Activated gamma-delta T cell (primary cell): ENCODE results near the gene CTNNAL1.
"Not testable (repeated sequence)": the region's sequence is repeated elsewhere in the genome, so short reads cannot be mapped to it uniquely, and the experiment has no call there.

Experiments used
- DNase-seq: peaks from one replicate; lab custom pipeline; 2025; lab: John Stamatoyannopoulos, UW

CTNNAL1 gene

DNA sequence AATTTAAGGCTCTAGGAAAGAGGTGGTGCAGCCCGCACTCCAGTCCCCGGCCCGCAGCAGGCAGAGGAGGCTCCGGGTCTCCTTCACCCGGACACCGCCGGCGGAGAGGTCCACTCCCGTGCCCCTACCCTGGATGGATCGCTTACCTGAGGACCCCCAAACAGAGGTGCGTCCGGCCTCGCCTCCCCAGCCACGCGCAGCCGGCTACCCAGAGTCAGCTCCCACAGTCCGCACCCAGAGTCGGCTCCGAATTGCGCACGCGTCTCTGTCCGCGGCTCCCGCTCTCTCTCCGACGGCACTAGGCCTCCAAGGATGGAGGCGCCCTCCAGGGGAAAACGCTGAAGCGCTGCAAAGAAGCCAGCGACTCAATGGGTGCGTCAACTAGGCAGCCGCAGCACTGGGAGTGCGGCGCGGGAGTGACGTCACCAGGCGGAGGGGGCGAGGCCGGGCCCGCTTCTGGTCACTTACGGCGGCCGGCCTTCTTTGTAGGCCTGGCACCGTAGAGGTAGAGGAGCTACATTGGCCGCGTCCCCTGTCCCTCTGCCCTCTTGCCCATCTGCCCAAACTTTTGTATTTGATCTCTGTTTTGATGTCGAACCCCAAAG is 79.5 kb downstream of the CTNNAL1 start, which contains the start of gene ELP1:
Gene ELP1, minus strand, starts transcription at position 407 of the 605 bp plus-strand sequence. CDS start 2,978 bp downstream, outside the sequence.
- peak; percentile 85 for DNase-seq

DNA sequence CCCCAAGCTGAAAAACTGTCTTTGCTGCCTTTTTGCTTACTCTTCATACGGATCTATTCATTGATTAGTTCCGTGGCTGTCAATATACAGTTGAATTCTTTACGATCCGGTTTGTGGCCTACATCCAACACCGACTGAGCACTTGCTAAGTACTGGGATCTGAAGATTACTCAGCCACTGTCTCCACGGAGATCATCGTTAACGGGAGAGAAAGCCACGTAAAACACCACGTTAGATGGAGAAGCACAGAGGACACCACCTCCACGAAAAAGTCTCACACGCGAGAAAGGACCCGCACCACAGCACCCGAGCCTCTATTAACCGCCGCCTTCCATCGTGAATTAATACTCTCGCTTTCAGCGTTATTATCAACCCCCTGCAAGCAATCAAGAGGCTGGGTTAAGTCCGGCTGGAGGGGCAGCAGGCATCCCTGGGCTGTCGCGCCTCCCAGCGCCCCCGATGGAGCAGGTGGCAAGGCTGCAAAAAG is 80.0 kb downstream of the CTNNAL1 start:
- no peak for DNase-seq

DNA sequence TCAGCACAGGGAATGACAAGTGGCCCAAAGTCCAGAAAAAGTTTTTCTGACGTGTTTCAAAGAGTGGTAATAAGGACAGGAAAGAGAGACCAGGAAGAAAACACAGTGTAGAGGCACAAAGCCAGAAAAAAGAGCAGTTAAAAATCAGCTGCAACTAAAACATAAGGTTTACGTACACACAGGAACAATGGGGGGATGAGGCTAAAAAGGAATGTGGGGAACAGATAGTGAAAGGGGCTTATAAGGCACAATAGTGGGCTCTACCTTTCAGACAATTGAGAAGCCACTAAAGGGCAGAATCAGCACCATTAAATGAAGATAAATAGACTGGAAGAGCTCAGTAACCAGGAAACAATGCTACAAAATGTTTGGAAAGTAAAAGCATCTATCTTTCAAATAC is 84.9 kb downstream of the CTNNAL1 start:
- DNase-seq = no peak

DNA sequence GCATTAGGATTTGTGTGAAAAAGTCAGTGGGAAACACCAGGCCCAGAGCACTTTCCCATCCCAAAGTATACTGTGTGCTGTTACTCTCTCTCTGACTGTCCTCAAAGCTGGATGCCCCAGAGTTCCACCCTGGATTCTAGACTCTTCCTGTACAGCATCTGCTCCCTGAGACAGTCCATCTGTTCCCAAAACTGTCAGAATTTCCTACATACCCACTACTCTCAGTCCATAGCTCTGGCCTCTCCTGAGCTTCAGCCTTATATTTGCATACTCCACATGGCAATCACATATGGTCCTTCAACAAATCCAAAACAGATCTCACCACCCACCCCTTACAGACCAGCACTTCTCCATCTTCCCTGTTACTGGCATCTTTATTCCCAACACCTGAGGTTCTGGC is 88.8 kb downstream of the CTNNAL1 start:
- DNase-seq = no peak

DNA sequence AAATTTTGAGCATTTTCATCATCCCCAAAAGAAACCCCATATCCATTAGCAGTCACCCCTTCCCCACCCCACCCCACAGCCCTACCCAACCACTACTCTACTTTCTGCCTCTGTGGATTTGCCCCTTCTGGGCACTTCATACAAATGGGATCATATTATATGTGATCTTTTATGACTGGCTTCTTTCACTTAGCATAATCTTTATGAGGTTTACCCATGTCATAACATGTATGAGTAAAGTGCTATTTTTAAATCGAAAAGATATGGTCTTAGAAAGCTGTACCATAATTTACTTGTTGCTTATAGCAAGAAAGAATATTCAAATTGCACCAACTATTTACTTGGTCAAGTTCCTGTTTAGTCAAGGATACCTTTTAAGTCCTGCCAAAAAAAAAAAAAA is 92.1 kb downstream of the CTNNAL1 start:
- DNase-seq = no peak

DNA sequence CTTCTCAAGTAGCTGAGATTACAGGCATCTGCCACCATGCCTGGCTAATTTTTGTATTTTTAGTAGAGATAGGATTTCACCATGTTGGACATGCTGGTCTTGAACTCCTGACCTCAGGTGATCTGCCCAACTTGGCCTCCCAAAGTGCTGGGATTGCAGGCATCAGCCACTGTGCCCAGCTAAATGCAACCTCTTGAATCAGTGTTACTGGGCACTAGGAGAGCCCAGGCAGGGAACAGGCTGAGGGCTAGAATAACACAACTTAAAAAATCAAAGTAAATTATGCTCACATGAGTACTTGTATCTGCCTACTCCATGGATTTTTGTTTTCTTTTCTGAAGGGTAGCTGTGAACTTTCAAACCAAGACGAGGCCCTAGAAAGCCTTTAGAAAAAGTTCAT is 92.9 kb downstream of the CTNNAL1 start:
- DNase-seq = not testable (repeated sequence)

DNA sequence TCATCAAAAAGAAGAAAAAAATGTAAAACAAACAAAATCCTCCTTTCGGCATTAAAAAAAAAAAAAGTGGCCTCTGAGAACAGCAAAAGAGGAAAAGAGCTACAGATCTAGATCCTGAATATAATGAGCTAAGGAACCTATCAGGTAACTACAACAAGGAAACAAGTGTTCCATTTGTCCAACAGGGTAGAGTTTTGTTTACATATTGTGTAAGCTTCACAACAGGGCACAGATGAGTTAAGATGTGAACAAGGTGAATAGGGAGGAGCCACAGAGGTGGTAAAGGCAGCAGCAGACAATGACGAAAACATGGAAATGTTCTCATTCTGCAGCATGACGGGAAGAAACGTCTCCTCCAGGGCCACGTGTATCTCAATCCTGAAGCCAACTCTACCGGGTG is 93.8 kb downstream of the CTNNAL1 start:
- no peak for DNase-seq

DNA sequence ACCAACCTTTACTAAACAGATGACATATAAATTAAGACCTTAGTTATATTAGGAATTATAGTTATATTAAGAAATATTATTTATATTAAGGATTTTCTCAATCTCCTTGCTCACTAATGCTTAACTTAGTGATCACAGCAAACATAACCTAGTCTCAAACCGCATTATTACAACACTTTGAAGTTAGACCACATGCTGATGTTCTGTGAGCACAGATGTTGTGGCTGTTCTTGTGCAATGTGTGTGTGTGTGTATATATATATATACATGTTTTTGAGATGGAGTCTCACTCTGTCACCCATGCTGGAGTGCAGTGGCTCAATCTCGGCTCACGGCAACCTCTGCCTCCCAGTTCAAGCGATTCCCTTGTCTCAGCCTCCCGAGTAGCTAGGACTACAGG is 99.9 kb downstream of the CTNNAL1 start:
- DNase-seq = no peak

DNA sequence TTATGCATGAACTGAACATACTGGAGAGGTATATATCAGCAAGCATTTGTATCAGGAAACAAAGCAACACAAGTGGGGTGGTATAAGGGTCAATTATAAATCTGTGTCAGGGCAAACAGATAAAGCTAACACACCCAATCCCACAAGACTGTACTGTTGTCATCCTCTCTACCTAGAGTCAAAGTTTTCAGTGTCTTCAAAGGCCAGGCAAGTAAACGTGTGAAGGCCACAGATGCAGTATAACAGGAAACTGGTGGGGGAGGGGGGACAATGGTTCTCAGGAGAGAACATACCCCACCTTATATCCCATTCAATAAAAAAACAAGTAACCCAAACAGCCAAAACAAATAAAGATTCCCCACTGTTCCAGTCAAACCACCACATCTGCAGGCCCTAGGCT is 101.5 kb downstream of the CTNNAL1 start:
- no peak for DNase-seq

DNA sequence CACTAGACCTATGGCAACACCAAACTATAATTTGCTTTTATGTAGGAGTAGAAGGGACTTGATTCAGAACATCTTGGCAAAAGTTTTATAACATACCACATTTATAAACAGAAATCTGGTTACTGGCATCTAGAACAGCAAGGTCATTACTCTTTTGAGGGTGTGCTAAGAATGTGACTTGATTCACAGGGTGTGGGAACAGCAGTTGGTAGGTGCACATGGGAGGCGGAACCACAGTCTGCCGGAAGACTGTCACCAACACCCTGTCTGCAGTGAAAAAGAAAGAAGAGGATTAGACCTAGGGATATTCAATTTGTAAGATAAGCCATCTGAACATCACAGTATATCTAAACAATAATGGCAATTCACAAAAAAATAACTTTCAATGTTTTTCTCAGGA is 102.4 kb downstream of the CTNNAL1 start:
- DNase-seq = no peak

DNA sequence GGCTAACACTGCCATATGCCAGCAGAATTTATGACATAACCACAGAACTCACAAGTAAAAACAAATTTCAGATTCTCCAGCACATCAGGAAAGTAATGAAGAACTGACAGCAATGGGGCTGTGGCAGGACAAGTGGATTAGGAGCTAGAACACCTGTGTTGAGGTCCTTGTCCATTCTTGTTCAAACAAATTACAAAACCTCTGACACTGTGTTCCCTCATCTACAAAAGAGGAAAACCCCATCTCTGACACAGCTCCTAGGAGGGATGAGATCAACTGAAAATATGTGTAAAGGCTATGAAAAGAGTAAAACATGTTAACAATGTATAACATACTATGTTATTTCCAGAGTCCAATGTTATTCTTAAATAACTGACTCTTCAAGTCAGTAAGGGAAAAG is 102.9 kb downstream of the CTNNAL1 start:
- no peak for DNase-seq

DNA sequence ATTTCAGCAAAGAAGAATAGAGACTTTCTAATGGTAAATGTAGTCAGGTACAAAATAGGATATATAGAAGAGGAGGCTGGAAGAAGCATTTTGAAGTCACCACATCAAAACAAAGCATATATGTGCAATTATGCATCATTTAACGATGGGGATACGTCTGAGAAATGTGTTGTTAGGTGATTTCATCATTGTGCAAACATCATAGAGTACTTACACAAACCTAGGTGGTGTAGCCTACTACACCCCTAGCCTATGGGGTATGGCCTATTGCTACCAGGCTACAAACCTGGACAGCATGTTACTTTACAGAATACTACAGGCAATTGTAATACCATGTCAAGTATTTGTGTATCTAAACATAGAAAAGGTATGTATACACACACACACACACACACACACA is 107.8 kb downstream of the CTNNAL1 start:
- no peak for DNase-seq

DNA sequence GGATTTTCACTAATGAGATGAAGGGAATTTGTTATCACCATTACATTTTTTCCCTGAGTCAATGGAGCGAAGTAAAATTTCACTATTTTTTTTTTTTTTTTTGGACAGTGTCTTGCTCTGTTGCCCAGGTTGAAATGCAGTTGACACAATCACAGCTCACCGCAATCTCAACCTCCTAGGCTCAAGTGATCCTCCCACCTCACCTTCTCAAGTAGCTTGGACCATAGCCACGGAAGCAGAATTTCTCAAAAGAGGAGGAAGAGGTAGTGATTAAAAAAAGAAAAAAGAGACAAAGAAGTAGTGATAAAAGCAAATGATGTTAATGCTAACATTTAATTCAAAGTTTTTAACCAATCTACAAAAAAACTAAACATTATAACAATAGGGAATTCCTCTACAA is 109.1 kb downstream of the CTNNAL1 start:
- no peak for DNase-seq

DNA sequence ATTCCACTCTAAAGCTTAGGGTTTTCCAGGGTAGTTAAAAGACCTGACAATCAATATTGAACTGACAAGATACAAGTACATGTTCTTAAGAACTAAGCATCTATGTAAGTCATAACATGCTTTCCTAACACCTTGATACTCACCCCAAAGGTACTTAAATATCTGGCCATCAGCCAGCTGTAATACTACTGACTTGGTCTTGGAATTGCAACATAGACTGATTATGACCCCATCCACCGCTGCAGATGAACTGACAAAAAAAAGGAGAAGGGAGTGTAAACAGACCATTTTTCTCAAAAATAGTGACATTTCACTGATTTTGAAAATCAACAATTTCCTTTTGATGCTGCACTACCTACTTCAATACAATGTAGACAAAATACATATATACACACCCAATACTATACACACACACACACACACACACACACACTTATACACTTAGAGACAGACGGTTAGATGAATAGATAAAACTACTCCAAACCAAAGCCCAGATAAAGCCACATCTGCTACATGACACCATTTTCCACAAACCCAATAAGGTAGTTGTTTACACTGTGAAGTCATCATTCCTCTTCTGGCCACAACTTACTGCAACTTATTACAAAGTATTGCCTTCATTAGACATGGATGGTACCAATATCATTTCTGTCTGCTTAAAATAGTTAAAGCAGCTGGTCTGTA is 109.7 kb downstream of the CTNNAL1 start:
- DNase-seq = no peak

DNA sequence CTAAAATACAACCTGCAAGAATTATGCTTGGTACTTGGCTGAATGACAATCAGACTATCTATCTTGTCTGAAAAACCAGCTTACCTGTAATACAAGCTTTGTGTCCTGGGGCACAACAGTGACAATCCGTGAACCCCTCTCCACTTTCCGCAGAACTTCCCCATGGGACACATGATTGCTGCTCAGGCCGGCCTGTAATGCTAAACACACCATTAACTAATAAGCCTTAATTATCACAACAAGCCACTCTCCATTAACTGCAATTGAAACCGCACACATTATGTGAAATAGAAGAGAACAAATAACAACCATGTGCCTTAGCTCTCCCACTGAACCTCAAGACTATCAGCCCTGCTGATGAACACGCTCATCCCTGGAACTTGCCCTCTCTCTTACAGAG is 113.1 kb downstream of the CTNNAL1 start:
- DNase-seq = no peak

DNA sequence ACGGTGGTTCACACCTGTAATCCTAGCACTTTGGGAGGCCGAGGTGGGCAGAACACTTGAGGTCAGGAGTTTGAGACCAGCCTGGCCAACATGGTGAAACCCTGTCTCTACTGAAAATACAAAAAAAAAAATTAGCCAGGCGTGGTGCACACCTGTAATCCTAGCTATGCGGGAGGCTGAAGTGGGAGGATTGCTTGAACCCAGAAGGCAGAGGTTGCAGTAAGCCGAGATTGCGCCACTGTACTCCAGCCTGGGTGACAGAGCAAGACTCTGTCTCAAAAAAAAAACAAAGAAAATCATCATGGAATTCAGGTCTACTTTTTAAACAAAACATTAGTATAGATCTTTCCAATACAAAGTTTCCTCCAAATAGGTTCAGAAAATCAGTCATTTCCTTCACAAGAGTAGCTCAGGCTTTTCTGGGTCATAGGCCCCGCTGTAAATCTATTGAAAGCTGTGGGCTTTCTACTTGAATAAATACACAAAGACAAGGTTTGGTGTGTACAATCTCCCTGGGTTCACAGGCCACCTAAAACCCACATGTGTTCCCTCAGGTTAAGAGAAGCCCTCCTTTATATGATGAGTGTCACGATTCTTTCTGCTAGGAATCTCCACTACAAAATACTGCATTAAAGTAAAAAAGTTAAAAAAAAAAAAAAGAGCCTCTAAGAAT is 114.1 kb downstream of the CTNNAL1 start:
- DNase-seq = not testable (repeated sequence)

DNA sequence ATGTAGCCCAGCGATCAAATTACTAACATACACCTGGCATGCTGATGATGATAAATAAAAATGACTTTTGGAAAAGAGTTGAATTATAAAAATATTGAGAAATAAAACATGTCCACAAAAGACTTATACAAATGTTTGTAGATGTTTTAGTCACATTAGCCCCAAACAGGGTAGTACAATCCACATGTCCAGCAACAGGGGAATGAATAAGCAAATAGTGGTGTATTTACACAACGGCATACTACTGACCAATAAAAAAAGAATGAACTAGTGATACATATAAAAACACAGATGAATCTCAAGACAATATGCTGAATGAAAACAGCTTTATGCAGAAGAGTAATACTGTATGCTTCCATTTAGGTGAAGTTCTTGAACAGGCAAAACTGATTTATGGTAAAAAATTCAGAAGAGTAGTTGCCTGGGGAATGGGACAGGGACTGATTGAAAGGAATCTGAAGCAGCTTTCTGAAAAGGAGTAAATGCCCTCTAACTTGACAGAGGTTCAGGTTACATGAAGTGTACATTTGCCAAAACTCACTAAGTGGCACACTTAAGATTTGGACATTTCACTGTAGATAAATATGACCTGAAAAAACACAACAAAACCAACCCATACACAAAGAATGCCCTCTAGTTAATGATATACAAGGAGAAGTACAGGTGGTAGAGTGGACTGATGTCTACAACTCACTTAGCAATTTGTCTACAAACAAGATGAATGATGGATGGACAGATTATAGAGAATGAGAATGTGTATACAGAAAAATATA is 115.8 kb downstream of the CTNNAL1 start:
- DNase-seq = no peak

DNA sequence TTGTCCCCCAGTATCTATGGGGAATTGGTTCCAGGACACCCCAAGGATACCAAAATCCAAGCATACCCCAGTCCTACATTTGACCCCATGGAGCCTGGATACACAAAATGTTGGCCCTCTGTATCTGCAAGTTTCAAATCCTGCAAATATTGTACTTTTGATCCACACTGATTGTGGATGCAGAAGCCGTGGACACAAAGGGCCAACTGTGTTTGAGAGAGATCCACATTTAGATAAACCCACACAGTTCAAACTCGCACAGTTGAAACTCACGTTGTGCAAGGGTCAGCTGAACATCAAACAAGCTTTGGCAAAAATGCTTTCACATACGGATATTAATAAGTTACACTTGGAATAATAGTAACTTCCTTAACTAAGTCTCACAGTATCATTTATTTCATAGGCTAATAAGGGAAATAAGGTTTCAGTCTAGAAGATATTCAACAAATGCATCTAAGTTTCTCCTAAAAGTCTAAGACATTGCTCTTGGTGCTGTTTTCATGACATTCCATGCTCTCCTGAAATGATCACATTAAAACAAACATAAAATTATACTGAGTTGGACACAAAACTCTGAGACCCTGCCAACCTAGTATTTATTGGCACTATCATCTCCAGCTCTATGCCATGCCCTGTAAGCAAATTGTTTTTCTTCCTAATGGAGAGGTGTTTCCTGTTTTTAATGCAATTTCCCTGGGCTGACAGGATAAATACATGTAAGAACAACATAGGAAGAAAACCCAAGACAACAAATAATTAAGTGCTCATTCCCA is 118.9 kb downstream of the CTNNAL1 start:
- DNase-seq = no peak
